Activated effector memory CD4-positive, alpha-beta T cell treated with Interleukin-2 at 50 U/mL for 16 hours (primary cell): ENCODE results near the gene RNF31.
"Not testable (repeated sequence)": the region's sequence is repeated elsewhere in the genome, so short reads cannot be mapped to it uniquely, and the experiment has no call there.

Source experiments
- DNase-seq: peaks from one replicate; pipeline ENCODE4 v3.0.0-alpha.2; 2020

Gene RNF31

DNA sequence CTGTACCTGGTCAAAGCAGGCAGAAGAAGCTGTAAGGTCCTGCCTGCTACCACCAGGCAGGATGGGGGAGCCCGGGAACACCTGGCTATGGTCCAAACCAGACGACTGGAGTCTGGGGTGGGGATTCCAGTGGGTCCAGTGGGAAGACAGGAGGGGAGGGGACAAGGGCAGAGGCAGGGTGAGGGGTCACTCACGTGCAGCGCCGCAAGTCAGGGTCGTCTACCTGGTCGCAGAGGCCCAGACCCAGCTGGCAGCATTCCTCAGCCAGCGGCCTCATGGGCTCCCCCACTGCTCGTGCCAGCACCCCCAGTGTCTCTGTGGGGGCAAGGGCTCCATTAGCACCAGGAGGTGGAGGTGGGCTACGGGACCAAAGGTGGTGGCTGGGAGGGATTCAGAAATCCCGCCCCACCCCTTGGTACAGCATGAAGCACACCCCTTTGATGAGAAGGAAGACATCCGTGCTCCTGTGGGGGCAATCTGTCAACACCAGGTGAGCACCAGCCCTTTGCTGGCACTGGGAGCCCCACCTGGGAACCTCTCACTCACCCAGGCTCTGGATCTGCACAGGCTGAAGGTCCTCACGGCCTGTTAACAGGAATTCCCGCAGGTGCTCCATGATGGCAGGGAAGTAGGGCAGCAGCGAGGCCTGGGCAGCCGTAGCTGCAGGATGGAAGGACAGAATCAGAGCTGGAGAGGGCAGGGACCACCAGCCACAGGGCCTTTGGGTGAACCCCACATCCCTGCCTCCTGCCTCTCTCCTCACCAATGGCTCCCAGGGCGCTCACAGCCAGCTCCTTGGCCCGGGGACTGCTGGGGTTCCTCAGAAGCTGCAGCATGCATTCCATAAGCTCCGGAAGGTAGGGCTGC is 37.0 kb downstream of the RNF31 start:
- DNase-seq = no peak

DNA sequence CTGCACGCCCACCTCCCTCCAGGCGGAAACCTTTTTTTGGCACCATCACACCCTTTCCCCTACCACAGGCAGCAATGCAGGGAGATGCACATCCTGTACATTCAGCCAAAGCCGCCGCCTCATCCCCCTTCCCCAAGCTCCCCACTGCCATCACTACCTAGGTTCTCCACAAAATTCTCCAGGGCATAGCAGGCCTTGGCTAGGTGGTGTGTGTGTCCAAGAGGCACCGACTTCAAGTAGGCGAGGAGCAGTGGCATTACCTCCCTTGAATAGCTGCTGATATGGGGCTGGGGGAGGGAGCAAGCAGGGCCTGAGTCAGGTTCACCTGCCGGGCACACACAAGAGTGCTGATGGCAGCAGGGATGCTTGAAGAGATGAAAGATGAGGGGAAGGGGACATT is 37.7 kb downstream of the RNF31 start:
- no peak for DNase-seq

DNA sequence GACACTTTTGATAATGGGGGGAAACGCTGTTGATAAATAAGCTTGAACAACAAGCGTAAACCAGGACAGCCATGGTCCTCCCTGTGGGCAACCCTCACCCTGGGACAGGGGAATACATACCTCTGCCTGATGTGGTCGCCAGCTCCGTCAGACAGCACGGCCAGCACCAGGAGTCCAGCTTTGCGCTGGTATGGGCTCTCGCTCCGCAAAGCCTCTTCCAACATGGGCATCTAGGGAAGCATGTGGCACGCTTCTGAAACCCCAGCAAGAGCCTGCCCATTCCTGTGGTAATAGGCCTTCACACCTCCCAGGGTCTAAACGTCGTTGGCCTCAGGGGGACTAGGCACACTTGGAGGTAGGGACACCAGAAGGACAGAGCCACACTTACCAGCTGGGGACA is 38.4 kb downstream of the RNF31 start:
- DNase-seq = no peak

DNA sequence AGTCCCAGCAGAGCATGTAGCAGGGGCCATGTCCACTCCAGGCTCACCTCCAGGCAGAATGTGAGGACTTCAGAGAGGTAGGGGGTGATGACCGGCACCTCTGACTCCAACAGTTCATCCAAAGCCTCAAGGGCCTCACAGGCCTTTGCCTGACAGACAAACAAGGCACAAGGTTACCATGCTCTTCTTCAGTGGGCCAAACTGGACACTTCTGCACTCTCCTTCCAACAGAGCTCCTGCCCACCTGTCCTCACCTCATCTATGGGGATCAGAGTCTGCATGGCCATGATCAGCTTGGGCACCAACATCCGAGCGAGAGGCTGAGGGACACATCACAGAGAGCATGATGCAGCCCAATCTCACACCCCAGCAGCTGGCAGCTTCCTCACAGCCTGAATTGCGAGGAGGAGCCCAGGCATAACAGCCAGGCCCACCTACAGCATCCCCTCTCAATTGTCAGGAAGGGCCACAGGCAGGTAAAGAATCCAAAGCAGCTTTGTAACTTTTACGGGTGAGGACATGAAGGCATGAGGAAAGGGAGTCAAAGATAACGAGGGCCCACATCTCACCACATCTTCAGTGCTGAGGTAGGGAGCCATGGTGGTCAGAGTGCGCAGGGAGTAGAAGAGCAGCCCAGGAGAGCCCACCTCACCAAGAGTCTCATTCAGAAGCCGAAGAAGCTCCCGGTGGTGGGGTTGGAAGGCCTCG is 39.7 kb downstream of the RNF31 start:
- DNase-seq = no peak

DNA sequence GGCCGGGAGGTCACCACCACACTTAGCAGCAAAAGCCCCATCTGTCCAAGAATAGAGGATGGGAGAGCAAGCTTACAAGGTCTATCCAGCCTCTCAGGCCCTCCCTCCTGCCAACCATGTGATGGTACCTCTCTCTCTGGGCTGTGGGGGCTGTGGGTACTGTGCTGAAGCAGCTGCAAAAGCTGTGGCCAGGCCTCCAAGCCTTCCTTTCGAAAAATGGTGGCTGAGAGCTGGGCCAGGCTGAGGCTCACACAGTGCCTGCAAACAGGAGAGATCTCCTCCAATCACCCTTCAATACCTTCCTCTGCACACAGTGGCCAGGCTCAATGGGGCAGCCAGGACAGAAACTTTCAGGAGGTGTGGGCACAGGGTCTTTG is 40.2 kb downstream of the RNF31 start:
- DNase-seq = no peak

DNA sequence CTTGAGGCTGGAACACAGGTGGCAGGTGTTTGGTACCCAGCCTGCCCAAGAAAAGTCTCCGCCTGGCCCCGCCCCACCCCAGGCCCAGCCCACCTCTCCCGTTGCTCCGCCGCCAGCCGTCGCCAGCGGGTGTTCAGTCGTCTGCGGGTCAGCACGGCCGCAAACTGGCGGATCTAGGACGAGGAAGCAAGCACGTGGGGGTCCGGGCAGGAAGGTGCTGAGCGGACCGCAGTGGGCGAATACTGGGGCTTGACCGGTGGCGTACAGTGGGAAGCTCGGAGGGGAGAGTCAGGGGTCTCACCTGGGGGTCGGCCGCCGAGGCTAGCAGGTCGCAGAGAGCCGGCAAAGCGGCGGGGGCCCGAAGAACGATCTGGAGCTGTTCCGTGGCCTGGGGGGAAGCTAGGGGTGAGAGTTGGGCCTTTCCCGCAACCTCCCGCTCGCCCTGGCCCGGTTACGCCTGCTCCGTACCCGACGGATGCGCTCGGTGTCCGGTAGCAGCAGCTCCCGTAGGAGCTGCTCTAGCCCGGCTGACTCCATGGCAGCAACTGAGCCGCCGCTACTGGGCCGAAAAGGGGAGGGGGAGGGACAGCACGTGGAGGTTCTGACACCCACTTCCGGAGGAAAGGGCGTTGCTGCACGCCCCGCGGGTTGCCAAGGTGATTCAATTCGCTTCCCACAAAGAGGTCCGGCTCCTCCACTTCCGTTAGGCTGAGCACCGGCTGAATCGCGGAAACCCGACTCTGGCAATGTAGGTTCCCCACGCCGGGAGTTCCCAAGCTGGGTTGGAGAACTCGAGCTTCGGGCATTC is 41.2 kb downstream of the RNF31 start, which contains the start of gene IPO4:
IPO4 (minus strand) TSS at position 566 of the 808 bp plus-strand sequence; CDS start at position 537, 29 bp downstream.
- DNase-seq = peak; percentile 90

DNA sequence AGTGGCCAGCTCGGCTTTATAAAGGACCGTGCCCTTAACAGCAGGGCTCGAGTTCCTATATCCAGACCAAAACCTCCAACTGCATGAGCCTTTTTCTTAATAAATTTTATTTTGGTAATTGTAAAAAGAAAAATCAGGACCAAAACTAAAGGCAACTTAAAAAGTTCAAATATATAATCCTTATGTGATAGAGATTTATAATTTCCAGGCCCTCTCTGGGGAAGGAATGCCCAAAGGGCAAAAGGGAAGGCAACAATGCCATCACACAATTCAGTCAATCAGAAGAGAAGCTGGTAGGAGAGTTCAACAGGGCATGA is 41.7 kb downstream of the RNF31 start:
- no peak for DNase-seq

DNA sequence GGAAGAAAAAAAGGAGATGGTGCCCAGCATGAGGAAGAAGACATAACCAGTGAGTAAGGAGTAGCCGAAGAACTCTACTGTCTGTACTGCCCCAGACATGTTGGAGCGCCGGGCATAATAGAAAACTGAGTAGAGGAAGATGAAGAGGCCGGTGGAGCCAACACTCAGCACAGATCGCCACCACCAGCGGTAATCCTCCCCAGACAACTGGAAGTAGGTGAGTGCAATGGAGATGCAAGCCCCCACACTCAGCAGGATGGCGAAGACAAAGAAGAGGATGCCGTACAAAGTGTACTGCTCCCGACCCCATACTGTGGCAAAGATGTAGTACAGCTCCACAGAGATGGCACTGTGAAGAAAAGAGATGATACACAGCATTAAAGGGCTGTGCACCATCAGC is 42.2 kb downstream of the RNF31 start:
- DNase-seq = no peak

DNA sequence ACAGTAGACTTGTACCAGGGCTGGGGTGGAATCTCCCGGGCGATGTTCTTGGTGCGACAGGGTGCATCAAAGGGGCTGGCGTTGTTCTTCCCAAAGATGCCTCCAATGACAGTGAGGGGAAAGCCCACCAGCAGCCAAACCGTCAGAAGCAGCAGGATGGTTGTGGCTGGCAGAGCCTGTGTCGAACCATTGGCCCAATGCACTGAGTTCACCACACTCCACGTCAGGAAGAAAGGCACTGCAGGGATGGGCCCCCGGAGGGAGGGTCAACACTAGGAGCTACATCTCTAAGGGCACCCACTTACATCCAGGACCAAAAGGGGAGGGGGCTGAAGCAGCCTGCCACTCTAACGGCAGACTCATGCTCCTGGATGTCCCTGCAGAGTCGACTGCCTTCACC is 43.1 kb downstream of the RNF31 start:
- no peak for DNase-seq

DNA sequence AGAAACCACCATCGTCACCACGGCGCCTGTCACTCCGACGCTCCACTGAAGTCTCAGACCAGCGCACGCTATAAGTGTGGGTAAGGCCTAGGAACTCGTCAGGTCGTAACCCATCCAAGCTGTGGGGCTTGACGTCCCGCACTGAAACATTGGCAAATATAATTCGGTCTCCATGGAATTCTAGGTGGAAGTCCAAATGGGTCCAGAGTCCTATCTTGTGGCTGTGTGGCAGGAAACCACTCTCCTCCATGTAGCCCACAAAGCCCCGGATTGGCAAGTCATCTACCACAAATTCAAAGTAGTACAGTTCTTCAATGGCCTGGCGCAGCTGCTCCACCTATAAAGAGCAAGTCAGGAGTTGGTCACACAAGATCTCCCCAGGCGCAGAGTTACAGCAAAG is 45.6 kb downstream of the RNF31 start:
- DNase-seq = no peak

DNA sequence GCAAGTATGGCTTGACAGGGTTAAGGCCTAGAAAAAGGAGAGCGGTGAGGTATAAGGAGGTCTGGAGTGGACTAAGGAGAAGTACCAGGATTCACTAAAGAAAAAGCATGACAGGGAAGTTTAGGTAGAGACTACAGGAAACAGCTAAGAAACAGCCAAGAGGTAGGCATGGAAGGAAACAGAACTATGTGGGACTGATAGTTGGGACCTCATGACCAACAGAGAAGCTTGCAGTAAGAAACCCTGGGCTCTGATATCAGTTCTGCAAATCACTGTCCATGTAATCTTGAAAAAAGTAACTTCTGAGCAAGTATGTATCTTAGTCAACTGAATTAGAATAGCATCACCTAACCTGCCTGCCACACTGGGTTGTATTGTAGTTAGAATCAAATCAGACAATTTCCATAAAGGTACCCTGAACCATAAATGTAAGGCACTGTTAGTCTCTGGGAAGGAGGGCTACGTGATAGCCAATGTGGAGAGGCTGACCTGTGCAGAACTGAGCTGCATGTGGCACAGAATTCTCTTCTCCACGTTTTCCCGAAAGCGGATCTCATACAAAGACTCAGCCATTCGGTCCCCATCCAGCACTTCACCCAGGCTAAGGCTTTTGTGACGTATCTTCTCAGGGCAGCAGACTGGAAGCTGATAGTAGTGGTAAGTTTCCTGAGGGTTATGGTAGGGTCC is 47.0 kb downstream of the RNF31 start:
- no peak for DNase-seq

DNA sequence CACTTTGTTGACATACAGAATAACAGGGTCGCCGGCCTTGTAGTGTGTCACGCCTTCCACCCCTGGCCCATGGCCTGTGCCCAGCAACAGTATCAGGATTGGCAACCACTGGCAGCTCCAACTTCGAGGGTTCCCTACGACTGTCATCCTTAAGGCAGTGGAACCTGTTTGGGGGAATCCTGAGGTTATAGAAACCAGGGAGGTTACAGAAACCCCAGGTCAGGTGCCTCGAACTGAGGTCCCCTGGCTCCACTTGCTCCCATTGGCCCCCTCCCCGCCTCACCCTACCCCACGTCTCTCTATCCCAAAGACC is 47.5 kb downstream of the RNF31 start:
- no peak for DNase-seq

DNA sequence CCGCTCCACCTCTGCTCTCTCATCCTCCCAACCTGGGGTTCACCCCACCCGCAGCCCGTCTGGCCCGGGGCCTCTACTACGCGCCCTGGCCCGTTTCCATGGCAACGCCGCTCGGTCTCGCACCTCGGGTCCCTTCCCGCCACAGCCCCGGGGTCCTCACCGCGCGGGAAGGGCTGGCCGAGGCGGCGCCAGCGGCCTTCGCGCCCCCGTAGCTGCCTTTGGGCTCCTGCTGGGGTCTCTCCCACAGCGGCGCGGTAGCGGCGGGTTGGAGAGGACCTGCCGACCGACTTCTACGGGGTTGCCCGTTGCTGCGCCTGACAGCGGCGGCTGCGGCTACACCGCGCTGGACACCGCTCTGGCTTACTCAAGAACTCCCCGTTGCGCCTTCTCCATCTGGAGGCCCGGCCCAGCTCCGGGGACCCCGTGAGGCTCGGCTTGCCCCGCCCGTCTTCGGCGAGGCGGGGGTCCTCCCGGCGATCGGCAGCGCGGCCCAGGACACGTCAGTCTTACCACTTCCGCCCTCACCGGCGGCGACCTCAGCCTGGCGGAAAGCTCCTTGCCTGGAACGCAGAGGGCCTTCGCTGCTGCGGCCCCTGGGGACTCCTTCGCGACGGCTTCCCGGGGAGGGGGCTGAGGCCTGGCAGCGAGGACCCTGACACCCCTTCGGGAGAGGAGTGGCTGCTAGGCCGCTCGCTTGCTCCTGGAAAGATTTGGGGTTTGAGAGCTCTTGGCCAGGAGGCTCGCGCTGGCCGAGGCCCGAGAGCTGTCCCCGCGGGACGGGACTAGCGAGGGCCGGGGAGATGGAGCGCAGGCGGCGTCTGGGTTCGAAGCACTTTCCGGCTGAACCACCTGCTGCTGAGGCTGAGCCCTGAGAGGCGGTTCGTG is 48.1 kb downstream of the RNF31 start, which contains the start of gene TM9SF1:
TM9SF1 (minus strand) TSS at position 256 of the 885 bp plus-strand sequence. CDS start 422 bp downstream, outside the sequence.
- peak; percentile 82 for DNase-seq

DNA sequence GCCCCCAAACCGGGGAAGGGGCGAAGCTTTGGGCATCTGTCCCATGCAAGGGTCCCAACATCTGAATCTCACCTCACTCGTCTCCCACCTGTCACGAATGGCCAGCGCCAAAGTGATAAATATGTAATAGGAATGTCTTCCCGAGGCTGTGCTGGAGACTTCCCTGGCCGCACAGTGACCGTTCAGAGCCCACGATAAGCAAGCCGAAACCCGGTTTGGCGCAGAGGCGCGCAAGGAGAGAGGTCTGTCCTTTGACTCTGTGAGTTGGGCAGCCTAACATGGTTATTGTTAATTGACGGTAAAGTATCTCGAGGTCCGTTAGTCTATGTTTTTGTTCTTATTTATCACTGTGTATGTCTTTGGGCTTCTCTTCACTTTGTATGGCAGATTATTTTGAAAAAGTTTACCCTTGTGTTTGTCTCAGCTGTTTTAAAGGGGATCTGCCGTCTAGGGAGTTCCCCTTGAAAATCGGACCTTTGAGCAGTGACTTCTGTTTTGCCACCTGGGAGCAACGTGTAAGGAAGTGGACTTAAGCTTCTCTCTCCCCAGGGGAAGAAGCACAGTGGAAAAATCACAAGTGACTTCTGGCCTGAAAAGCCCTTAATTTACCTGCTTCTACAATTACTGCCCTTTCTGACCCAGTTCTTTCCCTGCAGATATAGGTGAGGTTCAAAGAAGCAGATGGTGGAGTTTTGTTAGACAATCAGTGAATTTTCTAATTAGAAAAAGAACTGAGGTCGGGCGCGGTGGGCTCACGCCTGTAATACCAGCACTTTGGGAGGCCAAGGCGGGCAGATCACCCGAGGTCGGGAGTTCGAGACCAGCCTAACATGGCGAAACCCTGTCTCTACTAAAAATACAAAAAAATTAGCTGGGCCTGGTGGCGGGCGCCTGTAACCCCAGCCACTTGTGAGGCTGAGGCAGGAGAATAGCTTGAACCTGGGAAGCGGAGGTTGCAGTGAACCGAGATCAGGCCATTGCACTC is 49.1 kb downstream of the RNF31 start:
- DNase-seq = no peak

DNA sequence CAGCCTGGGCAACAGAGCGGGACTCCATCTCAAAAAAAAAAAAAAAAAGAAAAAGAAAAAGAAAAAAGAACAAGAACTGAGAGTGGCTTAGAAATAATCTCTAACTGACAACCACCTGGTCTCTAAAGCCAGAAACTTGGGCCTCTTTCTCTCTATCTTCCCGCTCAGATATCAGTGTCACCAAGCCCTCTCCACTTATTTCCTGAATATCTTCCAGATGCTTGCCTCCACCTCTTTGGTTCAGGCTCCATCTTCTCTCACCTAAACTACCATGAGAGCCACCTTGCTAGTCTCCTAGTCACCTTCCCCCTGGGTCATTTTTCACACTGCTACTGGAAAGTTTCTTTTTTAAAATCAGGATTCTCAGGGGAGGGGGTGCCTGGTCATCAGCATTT is 49.8 kb downstream of the RNF31 start:
- no peak for DNase-seq

DNA sequence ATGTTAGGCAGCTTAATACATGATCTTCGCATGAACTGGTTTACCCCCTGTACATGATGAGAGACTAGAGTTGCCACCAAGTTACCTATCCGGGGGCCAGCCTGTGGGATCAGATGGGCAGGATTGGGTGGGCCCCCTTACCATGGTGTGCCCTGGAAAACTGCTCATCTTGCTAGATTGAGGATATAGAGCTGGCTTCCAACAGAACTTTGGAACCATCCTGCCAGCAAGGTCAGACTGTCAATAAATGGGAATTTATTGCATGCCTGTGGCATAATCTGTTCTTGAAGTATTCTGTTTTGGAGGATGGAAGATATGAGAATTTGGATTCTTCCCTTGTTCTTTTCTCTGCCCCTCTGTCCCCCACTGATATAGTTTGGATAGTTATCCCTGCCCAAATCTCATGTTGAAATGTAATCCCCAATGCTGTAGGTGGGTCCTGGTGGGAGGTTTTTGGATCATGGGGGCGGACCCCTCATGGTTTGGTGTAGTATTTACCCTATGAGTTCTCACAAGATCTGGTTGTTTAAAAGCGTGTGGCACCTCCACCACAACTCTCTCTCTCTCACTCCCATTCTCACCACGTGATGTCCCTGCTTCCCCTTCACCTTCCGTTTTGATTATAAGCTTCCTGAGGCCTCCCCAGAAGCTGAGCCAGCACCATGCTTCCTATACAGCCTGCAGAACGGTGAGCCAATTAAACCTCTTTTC is 51.7 kb downstream of the RNF31 start:
- no peak for DNase-seq

DNA sequence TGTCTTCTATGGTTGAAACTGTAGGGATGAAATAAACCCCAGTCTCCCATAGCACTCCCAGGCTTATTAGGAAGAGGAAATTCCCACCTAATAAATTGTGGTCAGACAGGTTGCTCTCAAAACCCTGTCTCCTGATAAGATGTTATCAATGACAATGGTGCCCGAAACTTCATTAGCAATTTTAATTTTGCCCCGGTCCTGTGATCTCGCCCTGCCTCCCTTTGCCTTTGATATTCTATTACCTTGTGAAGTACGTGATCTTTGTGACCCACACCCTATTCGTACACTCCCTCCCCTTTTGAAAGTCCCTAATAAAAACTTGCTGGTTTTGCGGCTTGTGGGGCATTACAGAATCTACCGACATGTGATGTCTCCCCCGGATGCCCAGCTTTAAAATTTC is 55.2 kb downstream of the RNF31 start:
- DNase-seq = not testable (repeated sequence)

DNA sequence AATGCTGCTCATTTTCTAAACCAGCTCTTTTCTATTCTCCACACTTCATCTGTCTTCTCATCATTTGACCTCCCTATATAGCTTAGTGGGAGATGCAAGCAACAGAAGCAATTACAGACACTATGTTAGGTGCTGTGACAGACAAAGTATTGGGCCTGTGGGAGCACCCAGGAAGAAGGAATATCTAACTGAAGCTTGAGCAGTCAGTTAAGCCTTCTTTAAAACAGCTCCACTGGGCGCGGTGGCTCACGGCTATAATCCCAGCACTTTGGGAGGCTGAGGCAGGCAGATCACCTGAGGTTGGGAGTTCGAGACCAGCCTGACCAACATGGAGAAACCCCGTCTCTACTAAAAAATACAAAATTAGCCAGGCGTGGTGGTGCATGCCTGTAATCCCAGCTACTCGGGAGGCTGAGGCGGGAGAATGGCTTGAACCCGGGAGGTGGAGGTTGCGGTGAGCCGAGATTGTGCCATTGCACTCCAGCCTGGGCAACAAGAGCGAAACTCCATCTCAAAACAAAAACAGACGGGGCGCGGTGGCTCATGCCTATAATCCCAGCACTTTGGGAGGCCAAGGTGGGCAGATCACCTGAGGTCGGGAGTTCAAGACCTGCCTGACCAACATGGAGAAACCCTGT is 56.1 kb downstream of the RNF31 start:
- DNase-seq = not testable (repeated sequence)
